Testis (tissue), 2 donors: ENCODE results near the gene NBPF9.
"Not testable (repeated sequence)": the region's sequence is repeated elsewhere in the genome, so short reads cannot be mapped to it uniquely, and the experiment has no call there.

Experiments used
- CTCF ChIP-seq, 3 experiments: fragments of 450-650 bp in 2 of 3; fragments of 200-600 bp in 1 of 3; sonication (generic) in 1 of 3; IDR thresholded peaks; one replicate each; pipeline ENCODE4 v1.5.1; 2016 to 2019; ENCODE audit warnings: antibody characterized with exemption in 3 of 3, mild to moderate bottlenecking in 2 of 3, moderate library complexity in 1 of 3
- POLR2A ChIP-seq: fragments of 450-650 bp; IDR thresholded peaks from one replicate; pipeline ENCODE4 v1.6.1; 2017; ENCODE audit warnings: antibody characterized with exemption, mild to moderate bottlenecking, moderate library complexity

- TF ChIP-seq CTCF (IDR thresholded peaks at IDR 0.05); POLR2A: not testable (repeated sequence)
Measured at GRCh38 chr1:149043056-149043455, 60.3 kb downstream of the NBPF9 start.
